ENCODE data around the gene TMEM247. TPM values are rescaled to one million over a fixed set of nuclear protein-coding genes. Genes with fewer than 3 reads are reported as not detected.

TMEM247 gene
- total and polyA plus RNA-seq, 4 donors = not detected

DNA sequence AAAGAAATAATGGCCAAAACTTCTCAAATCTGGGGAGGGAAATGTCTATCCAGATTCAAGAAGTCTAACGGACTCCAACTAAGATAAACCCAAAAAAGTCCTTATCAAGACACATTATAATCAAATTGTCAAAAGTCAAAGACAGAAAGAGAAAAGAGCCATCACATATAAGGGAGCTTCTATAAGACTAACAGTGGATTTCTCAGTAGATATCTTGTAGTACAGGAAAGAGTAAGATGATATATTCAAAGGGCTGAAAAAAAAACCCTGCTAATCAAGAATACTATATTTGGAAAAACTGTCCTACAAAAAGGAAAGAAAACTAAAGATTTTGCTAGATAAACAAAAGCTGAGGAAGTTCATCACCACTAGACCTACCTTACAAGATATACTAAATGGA is 35.4 kb downstream of the TMEM247 start:
- 85% methylated on average over 1 of the region's 1 CpG for WGBS
- TF ChIP-seq FOXA2 (IDR thresholded peaks at IDR 0.05) (no peak), RAD21 (IDR thresholded peaks at IDR 0.05) (no peak), NR2F2 (IDR thresholded peaks at IDR 0.05) (no peak), FOXA1 (IDR thresholded peaks at IDR 0.05) (no peak), SP1 (IDR thresholded peaks at IDR 0.05) (no peak), REST (IDR thresholded peaks at IDR 0.05) (no peak), MAX (IDR thresholded peaks at IDR 0.05) (no peak), TAF1 (conservative IDR thresholded peaks at IDR 0.05) (no peak), GABPA (IDR thresholded peaks at IDR 0.05 in 1 of 2, conservative IDR thresholded peaks at IDR 0.05 in 1 of 2) (no peak), JUND (IDR thresholded peaks at IDR 0.05) (no peak), YY1 (IDR thresholded peaks at IDR 0.05) (no peak), HNF4A (conservative IDR thresholded peaks at IDR 0.05) (no peak), RXRA (IDR thresholded peaks at IDR 0.05) (no peak)
- TF ChIP-seq, protein P1, sequence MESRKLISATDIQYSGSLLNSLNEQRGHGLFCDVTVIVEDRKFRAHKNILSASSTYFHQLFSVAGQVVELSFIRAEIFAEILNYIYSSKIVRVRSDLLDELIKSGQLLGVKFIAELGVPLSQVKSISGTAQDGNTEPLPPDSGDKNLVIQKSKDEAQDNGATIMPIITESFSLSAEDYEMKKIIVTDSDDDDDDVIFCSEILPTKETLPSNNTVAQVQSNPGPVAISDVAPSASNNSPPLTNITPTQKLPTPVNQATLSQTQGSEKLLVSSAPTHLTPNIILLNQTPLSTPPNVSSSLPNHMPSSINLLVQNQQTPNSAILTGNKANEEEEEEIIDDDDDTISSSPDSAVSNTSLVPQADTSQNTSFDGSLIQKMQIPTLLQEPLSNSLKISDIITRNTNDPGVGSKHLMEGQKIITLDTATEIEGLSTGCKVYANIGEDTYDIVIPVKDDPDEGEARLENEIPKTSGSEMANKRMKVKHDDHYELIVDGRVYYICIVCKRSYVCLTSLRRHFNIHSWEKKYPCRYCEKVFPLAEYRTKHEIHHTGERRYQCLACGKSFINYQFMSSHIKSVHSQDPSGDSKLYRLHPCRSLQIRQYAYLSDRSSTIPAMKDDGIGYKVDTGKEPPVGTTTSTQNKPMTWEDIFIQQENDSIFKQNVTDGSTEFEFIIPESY (IDR thresholded peaks at IDR 0.05) = no peak
- TF ChIP-seq, protein P2, sequence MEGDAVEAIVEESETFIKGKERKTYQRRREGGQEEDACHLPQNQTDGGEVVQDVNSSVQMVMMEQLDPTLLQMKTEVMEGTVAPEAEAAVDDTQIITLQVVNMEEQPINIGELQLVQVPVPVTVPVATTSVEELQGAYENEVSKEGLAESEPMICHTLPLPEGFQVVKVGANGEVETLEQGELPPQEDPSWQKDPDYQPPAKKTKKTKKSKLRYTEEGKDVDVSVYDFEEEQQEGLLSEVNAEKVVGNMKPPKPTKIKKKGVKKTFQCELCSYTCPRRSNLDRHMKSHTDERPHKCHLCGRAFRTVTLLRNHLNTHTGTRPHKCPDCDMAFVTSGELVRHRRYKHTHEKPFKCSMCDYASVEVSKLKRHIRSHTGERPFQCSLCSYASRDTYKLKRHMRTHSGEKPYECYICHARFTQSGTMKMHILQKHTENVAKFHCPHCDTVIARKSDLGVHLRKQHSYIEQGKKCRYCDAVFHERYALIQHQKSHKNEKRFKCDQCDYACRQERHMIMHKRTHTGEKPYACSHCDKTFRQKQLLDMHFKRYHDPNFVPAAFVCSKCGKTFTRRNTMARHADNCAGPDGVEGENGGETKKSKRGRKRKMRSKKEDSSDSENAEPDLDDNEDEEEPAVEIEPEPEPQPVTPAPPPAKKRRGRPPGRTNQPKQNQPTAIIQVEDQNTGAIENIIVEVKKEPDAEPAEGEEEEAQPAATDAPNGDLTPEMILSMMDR (IDR thresholded peaks at IDR 0.05; ENCODE audit: low read depth, low read length, missing input control) = no peak
- no peaks in the 10 kb centered on the region for H3K36me3 ChIP-seq (ENCODE audit: control insufficient read depth in 4 of 4, insufficient read depth in 3 of 4, low read depth in 1 of 4, low read length in 3 of 4)

DNA sequence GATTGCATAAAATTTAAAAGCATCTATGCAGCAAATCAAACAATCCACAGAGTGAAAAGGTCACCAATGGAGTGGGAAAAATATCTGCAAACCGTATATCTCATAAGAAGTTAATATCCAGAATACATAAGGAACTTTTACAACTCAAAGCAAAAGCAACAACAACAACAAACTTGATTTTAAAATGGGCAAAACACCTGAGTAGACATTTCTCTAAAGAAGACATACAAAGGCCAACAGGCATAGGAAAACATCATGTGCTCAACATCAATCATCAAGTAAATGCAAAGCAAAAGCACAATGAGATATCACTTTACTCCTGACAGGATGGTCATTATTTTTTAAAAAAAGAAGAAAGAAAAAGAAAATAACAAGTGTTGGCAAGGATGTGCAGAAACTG is 38.1 kb downstream of the TMEM247 start:
- Histone ChIP-seq H3K27me3 (ENCODE audit: control insufficient read depth in 4 of 4, insufficient read depth in 4 of 4, low read length in 3 of 4) (no peaks in the 10 kb centered on the region), H3K27ac (ENCODE audit: low read depth in 1 of 2, low read length in 2 of 2) (no peak overlapping the region), H3K9ac (ENCODE audit: low read depth in 1 of 2, low read length in 2 of 2) (no peak overlapping the region), H3K36me3 (ENCODE audit: control insufficient read depth in 4 of 4, insufficient read depth in 3 of 4, low read depth in 1 of 4, low read length in 3 of 4) (no peaks in the 10 kb centered on the region), H3K4me3 (ENCODE audit: low read depth in 1 of 3, low read length in 3 of 3) (no peak overlapping the region), H3K4me1 (ENCODE audit: control insufficient read depth in 4 of 4, insufficient read depth in 4 of 4, low read length in 3 of 4) (peaks cover 0 to 2% (median under 1%) of the 10 kb centered on the region in 4 donors), H3K9me3 (ENCODE audit: control insufficient read depth in 4 of 4, low read length in 3 of 4) (no peaks in the 10 kb centered on the region)
- 81% methylated on average over 1 of the region's 1 CpG for WGBS
- DNase-seq (ENCODE audit: low spot score) = no peak
- TF ChIP-seq TAF1 (conservative IDR thresholded peaks at IDR 0.05) = no peak
- TF ChIP-seq, protein P2 (IDR thresholded peaks at IDR 0.05; ENCODE audit: low read depth, low read length, missing input control) = no peak
- no peak for TF ChIP-seq FOXA1 (IDR thresholded peaks at IDR 0.05)
- no peak for TF ChIP-seq HNF4A (conservative IDR thresholded peaks at IDR 0.05)
- TF ChIP-seq, protein P1 (IDR thresholded peaks at IDR 0.05) = no peak
- TF ChIP-seq YY1 (IDR thresholded peaks at IDR 0.05) = no peak
- TF ChIP-seq FOXA2 (IDR thresholded peaks at IDR 0.05) = no peak
- no peak for TF ChIP-seq RAD21 (IDR thresholded peaks at IDR 0.05)
- TF ChIP-seq RXRA (IDR thresholded peaks at IDR 0.05) = no peak
- TF ChIP-seq REST (IDR thresholded peaks at IDR 0.05) = no peak

More for the DNA sequence above, 35.4 kb downstream of the TMEM247 start:
- Histone ChIP-seq H3K4me3 (ENCODE audit: low read depth in 1 of 3, low read length in 3 of 3) (no peak overlapping the region), H3K4me1 (ENCODE audit: control insufficient read depth in 4 of 4, insufficient read depth in 4 of 4, low read length in 3 of 4) (peaks cover 0 to 2% (median 0%) of the 10 kb centered on the region in 4 donors), H3K27ac (ENCODE audit: low read depth in 1 of 2, low read length in 2 of 2) (no peak overlapping the region), H3K27me3 (ENCODE audit: control insufficient read depth in 4 of 4, insufficient read depth in 4 of 4, low read length in 3 of 4) (no peaks in the 10 kb centered on the region), H3K9ac (ENCODE audit: low read depth in 1 of 2, low read length in 2 of 2) (no peak overlapping the region), H3K9me3 (ENCODE audit: control insufficient read depth in 4 of 4, low read length in 3 of 4) (no peaks in the 10 kb centered on the region)
- no peak for DNase-seq (ENCODE audit: low spot score)
